OCI-M1 (cell line): ENCODE measurements around the gene CREG1.
A peak's percentile ranks its signal among the peaks of the same experiment; 100 is the strongest.
"Not testable (repeated sequence)": the region's sequence is repeated elsewhere in the genome, so short reads cannot be mapped to it uniquely, and the experiment has no call there.

ENCODE experiments used
- DNase-seq: peaks from one replicate; lab custom pipeline; 2025; lab: John Stamatoyannopoulos, UW

The CREG1 gene

DNA sequence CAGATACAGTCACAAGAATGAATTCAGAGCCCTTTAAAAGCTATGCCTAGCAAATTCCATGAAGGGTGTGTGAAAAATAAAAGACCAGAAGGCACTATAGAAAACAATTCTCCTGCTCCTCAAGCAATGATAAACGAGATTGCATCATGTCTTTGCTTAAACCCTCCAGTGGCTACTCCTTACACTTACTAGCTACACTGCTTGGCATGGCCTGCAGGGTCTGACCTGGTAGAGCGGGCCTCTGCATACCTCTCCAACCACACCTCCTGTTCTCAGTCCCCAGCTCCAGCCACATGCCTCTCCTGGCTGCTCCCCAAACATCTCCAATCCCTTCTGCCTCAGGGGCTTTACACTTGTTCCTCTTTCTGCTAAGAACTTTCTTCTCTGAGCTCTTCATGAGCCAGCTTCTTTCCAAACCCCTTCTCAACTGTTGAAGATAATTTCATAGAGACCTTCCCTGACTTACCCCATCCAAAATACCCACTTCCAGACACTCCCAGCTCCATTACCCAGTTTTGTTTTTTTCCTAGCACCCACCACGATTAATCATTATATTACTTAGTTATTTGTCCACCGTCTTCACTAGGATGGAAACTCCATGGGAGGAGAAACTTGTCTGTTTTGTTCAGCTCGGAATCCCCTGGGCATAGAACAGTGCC is 11.2 kb upstream of the CREG1 start:
- DNase-seq = peak; percentile 81

DNA sequence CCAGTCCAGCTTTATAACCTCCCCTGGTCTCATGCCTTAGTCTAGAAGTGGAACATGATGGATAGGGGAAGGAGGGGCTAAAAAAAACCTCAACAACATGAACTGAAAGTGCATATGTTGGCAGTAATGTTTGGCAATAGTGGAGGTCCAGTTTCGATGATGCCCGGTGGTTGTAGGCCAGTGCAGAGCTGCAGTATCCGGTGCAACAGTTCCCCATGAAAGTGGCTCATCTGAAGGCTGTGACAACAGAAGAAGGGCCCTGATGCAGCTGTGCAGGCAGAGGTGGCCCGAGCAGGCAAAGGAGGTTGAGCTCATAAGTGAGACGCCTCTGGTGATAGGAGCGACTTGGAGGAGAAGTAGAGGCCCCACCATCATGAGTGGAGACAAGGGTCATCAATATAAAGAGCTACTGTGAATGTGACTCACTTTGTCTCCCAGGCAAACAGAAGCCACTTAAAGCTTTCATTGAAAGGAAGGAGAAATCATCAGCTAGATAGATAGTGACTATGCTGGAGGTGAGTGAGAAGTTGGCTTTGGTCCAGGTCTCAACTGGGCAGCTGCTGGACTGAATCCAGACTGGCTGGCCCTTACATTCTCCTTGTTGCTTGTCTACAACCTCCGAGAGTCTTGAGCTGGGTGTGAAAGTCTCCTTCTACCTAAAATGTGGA is 10.2 kb upstream of the CREG1 start:
- peak; percentile 38 for DNase-seq

DNA sequence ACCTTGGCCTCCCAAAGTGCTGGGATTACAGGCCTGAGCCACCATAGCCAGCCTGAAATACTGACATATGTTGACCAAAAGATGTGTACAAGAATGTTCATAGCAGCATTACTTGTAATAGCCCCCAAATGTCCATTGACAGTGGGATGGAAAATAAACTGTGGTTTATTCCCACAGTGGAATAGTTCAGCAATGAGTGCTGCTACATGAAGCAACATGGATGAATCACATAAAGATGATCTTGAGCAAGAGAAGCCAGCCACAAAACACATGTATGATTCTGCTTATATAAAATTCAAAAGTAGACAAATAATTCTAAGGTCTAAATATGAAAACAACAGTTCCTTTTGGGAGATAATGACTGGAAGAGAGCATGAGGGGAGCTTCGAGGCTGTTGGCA is 9.1 kb upstream of the CREG1 start:
- no peak for DNase-seq

DNA sequence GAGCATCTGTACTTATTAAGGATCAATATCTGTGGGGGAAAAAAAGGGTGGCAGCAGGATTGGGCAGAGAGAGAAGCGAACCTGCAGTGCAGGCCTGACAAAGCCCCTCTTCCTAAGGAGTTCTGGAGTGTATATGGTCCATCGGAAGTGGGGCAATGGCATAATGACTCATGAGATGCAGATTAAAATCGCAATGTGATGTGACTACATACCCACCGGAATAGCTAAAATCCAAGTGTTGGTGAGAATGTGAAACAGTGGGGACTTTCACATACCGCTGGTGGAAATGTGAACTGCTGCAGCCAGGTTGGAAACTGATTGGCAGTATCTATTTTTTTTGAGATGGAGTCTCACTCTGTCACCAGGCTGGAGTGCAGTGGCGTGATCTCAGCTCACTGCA is 8.2 kb upstream of the CREG1 start:
- no peak for DNase-seq

DNA sequence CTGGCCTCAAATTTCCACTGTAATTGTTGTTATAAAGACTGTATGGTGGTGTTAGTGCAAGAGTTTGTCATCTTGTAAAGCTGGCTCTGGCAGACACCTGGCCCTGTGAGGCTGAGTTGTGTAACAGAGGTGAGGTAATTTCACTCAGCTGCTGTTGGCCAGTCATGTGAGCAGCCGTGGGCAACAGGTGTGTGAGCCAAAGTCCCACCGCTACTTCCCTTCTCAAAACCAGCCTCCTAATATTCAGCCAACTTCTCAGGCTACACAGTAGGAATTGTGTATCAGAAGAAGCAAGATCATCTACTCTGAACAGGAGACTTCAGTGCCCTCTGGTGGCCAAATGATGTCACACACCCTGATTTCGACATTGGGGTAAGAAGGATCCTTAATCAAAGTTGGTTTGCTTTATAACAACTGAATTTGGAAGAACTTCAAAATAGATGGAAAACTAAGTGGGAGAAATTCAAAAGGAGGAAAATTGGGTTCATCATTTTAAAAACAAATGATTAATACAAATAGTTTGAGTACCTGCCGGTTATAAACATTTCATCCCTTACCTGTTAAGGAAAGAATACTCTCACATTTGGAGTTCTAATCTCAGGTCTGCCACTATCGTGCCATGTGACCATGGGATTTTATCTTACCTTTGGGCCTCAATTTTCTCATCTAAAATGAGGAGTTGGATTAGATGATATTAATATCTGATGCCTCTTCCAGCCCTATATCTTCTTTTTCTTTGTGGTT is 2.6 kb upstream of the CREG1 start:
- DNase-seq = peak; percentile 93

DNA sequence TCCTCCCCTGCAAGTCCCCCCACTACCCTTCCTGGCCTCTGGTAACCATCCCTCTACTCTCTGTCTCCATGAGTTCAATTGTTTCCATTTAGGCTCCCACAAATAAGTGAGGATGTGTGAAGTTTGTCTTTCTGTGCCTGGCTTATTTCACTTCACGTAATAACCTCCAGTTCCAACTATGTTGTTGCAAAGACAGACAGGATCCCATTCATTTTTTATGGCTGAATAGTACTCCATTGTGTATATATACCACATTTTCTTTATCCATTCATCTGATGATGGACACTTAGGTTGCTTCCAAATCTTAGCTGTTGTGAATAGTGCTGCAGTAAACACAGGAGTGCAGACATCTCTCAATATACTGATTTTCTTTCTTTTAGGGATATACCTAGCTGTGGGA is 1.5 kb upstream of the CREG1 start:
- not testable (repeated sequence) for DNase-seq

GRCh38 chr1:167554028-167554779 is 642 bp upstream of the CREG1 start:
- peak; percentile 84 for DNase-seq

DNA sequence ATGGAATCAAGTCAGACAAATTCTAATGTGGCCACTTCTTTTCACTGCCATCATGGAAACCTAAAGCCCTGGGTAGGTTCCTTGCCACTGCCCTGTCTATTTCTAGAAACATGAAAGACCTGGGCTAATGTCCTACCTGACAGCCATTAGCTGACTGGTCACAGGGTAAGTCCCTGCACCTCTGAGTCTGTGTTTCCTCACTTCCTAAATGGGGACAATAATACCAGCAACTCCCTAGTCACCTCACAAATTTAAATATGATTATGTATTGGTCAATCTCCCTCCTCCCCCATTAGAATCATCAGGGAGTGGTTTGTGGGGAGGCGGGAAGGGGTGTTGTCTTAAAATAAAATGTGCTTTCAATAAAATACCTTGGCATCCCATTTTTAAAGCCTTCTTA is 2.2 kb downstream of the CREG1 start:
- peak; percentile 64 for DNase-seq

DNA sequence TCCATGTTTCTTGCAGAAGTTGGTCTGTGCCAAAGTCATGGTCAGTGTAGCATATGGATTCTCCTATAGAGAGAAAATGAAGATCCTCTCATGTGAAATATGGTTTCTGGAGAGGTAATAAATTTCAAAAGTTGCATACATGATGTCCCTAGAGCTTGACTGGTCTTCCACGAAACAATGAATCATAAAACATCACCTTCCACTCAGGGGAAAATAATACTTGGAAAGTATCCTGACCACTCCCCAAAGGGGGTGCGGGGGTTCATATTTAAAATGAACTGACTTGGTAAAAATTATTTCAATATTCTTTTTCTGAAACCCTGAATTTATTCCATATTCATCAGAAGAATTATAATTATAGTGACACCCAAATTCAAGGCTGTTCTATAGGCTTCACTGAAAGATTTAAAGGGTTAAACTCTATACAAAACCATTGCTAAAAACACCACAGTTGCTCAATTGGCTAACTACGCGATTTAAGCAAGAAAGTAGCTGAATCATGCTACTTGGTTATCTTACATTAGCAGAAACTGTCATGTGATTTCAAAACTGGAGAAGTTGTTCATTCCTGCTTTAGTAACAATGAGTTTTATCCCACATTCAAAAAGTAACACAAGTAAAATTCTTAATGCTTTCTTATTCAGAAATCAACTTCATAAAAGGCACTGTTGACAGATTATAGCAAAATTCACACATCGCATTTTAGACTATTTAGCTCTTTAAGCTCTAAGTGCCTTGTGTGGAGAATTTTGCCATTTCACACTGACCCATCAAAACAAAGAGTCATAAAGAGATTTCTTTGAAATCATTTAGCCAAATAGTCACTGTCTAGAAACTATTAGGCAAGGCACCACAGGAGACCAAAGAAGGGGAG is 5.3 kb downstream of the CREG1 start:
- peak; percentile 97 for DNase-seq

DNA sequence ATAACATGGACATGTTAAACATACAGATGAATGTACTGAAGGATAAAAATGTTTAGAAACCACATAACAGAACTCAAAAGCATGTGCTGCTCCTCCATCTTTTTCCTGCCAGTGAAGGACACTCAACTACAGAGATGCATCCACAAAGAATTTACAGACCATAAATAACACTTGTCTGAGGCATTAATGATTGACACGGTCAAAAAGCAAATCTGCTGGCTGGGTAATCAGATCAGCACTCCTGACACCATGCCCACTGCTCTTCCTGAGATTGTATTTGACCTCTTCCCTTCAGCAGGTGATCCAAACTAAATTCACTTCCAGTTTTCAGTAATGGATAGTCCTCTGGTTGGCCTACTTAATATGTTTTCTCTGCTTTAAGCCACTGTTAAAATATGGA is 6.6 kb downstream of the CREG1 start:
- DNase-seq = no peak

DNA sequence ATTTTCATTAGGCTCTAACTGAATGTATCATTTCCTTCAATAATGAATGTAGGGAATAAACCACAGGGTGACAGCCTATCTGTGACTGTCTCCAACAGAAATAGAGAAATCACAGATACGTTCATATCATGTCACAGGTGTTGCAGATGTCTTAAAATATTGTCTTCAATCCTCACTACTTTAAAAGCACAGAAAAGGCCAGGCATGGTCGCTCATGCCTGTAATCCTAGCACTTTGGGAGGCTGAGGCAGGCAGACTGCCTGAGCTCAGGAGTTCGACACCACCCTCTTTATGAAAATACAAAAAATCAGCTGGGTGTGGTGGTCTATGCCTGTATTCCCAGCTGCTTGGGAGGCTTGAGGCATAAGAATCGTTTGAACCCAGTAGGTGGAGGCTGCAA is 8.2 kb downstream of the CREG1 start:
- no peak for DNase-seq

DNA sequence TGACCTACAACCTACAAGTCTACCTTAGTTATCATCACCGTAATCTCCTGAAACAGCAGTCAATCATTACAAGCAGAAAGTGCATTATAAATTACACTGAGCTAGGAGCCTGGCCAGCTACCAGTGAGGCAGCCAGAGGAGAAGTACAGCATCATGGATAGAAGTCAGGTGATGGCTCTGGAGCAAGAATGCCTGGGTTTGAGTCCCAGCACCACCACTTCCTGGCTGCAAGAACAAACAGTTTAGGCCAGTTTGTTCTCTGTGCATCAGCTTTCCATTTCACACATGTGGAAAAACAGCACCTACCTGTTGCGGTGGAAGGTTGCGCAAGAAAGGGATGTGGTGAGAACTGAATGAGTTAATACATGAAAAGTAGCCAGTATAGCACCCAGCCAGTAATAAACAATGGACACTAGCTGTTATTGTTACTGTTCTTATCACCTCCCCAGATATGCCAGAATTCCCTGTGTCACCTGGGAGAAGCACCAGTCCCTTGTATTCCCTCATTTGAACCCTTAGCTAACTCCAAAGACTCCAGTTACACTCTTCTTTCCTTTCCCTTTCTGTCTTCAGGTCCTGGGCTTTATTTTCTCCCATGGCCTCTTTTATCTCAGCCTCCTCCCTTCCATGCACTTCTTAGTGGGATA is 9.0 kb downstream of the CREG1 start:
- DNase-seq = peak; percentile 16

DNA sequence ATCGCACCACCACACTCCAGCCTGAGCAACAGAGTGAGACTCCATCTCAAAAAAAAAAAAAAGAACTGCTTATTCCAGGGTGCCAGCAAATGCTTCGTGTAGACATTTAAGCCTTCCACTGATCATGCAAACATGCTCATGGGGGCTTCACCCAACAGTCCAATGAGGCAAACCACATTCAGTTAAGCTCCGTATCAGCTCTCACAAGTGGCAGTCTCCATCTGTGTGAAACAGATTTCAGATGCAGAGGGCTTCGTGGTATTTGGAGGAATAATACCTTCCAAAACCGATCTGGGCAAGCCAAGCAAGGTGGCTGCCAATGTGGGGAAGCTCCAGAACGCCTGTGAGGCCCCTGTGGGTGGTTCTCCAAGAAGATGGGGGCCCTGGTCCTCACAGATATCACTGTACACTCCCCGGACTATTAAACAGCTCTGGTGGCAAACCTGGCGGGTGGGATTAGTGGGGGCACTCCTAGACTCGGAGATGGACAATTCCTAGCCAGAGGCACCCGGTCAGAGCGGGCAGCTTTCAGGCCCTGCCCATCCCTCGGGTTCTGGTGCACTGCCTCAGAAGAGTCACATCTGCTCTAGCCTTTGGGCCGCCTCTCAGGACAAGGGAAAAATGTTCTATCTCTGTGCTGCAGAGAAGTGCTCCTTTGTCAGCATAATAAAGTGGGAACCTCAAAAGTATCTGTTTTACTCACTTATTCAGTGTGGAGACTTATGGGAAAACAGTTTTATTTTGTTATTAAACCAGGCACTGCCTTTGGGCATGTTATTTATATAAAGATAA is 10.2 kb downstream of the CREG1 start:
- peak; percentile 48 for DNase-seq

DNA sequence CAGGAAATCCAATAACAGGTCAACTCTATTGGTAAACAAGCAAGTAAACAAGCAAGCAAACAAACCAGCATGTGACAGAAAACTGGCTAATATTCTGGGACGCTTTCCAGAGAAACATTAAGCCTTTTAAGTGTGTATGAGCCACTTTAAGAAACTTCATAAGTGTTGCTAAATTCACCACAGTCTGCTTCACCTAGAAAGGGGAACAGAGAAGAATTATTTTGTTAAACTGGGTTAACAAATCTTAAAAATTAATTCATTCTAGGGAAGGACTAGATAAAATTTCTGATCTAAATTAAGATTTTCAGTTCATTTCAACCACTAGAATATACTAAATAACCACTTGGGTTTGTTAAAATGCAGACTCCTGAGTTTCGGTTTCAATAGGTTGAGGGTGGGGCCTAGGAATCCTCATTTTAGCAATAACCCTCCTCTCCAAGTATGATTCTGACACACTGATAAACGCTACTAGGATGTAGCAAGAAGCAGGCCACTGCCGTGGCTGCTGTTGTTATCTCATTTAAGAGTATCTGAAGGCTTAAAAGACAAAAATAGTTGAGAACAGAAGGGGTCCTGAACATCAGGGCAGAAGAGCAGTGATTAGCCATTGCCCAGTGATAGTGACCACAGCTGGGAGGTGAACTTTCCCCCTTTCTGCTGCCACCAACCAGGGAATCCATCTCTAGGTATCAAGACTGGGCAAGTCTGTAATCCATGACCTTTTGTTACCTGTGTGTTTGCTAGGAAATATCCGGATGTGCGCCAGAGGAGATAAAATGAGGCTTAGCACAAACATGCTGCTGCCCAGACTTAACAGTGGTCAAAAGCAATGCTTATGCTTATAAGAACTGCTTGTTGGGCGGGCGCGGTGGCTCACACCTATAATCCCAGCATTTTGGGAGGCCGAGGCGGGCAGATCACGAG is 11.2 kb downstream of the CREG1 start:
- DNase-seq = peak; percentile 89

GRCh38 chr1:167541610-167542009 is 12.0 kb downstream of the CREG1 start:
- no peak for DNase-seq

DNA sequence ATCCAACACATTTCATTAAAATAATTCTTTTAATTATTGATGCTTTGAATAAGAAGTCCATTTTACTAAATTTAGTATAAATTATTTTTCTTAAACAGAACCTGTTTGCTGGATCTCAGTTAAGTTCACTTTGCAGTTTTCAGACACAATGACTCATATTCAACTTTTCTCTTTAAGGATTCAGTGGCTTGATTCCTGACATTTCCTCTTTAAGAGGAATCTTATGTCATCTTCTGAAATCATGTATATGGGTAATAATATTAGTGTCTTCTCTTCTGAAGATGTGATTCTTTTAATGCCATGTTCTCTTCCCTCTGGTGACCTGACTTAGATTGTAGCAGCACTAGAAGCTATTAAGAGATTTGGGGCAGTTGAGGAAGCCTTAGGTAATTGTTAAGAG is 12.6 kb downstream of the CREG1 start:
- peak; percentile 54 for DNase-seq

GRCh38 chr1:167538657-167539056 is 14.9 kb downstream of the CREG1 start:
- peak; percentile 13 for DNase-seq

- DNase-seq = peak; percentile 87
These were observed 19.7 kb downstream of the CREG1 start for GRCh38 chr1:167533851-167534300.
